Cerebellar nuclear complex (tissue), 1 donor: ENCODE measurements around the gene HRH3.

Source experiments
- DNase-seq, 2 experiments: peaks; one replicate each; lab custom pipeline; 2025; lab: John Stamatoyannopoulos, UW

Gene HRH3

GRCh38 chr20:62229667-62230066 lies 9.6 kb upstream of the HRH3 start:
- no peak for DNase-seq

DNA sequence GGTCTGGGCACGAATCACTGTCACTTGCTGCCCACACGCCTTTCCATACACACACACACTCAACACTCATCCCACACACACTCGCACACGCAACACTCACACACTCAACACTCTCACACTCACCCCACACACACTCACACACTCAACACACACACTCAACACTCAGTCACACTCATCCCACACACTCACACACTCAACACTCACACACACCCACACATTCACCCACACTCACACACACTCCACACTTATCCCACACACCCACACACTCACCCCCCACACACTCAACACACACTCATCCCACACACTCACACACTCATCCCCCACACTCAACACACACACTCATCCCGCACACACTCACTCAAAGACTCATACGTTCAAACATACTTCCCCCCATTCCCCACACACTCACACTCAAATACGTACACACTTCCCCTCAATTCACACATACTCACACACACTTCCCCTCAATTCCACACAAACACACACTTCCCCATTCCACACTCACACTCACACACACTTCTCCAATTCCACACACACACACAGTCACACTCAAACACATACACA lies 9.0 kb upstream of the HRH3 start:
- no peak for DNase-seq

- DNase-seq, result no peak
Observed at GRCh38 chr20:62227977-62228958, 8.2 kb upstream of the HRH3 start.

DNA sequence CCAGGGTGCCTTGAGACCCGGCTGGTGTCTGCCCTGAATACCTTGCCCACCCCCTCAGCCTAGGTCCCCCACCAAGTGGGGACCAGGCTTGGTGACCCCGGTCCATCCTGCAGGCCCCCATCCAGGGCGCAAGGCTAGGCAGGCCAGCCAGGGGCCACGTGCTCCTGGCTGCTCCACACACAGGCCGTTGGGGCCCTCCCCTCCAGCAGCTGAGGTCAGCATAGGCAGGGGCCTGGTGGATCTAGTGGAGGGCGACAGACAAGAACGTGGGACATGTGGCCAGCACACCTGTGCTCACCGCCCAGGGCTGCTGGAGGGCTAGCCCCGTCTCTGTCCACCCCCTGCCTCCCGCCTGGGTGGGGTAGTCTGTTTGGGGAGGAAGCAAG lies 7.5 kb upstream of the HRH3 start:
- no peak for DNase-seq

- DNase-seq, result no peak
Observed at GRCh38 chr20:62226707-62227590, 6.9 kb upstream of the HRH3 start.

DNA sequence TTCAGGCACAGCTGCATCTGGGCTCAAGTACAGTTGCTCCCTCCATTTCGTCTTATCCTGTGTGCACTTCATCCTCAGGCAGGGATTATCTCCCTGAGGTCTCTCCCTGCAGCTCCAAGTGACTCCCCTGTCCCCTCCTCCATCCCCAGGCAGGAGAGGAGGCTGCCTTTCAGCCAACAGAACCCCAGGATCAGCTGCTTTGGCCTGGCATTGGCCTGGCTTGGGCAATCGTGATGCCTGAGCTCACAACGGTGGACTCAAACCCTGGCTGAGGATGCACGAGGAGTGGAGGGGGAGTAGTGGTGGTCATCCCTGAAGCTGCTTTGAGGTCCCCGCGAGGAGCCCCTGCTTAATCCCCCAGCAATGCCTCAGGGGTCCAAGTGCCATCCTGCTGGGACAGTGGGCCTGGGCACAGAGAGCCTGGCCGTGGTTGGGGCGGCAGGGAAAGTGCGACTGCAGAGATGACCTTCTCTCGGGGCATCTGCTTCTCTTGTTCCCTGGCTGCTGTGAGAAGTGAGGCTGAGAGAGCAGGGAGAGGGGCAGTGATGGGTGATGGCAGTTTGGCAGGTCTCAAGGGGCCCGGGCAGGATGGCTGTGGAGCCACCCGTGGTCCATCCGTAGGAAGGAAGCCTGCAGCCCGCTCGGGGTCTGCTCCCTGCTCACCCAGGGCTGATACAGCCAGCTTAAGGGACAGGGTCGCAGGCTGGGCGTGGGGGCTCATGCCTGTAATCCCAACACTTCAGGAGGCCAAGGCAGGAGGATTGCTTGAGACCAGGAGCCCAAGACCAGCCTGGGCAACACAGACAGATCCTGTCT lies 6.0 kb upstream of the HRH3 start:
- DNase-seq, result no peak

DNA sequence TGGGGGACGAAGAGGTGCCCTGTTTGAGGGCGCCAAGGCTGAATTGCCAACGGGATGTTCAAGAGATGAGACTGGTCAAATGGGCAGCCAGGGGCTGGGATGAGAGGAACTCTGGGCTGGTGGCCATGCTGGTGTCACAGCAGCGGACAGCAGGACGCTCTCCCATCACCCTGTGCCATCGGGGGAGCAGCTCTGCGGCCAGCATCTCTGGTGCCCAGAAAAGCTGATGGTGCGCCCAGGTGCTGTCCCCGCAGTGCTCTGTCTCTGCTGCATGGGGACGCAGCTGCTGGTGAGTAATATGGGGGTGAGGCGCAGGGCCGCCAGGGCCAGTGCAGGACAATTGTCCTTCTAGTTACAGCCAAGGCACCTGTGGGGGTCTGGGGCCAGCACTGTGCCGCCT lies 4.9 kb upstream of the HRH3 start:
- DNase-seq, result no peak

DNA sequence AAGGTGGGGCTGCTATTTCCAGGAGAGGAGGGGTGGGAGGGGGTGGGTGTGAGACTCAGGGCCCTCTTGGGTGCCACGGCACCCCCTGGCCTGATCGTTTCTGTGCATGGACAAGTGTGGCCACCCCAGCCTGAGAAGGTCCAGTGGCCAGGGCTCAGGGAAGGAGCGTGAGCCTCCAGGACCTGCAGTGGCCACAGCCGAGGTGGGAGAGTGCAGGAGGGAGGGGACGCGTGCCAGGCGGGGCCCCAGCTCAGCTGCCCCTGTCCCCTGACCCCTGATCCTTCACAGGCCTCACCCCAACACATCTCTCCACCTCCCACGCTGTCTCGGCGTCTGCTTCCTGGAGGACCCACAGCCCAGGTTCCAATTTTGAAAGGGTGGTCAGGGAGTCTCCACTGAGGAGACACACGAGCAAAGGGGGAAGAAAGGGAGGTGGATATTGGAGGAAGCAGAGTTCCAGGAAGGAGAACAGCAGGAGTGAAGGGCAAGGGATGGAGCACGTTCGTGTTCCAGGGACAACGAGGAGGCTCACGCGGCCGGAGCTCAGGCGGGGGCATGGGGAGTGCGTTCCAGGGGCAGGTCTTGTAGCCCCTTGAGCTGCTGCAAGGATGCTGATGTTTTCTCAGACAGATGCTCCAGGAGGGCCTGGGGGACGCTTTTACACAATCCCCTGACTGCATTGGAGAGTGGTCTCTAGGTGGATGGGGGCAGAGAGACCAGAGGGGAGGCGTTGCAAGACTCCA lies 4.2 kb upstream of the HRH3 start:
- no peak for DNase-seq

- no peak for DNase-seq
Observed at GRCh38 chr20:62223571-62223970, 3.5 kb upstream of the HRH3 start.

DNA sequence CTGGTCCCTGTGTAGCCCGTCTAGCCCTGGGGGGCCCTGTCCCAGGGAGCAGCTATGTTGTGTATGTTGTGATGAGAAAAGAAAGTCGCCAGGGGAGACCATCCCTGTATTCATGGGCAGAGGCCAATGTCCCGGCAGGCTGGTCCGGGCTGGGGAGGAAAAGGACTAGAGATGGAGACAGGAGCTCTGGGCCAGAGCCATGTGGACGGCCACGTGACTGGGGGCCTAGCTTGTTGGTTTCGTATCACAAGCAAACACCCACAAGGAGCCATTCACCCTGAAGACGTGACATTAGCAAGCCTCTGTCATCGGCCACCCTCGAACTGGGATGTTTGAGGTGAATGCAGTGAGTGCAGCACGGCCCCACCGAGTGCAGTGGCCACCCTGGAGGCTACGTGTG lies 2.9 kb upstream of the HRH3 start:
- no peak for DNase-seq

- no peak for DNase-seq
Observed at GRCh38 chr20:62222266-62222850, 2.3 kb upstream of the HRH3 start.

DNA sequence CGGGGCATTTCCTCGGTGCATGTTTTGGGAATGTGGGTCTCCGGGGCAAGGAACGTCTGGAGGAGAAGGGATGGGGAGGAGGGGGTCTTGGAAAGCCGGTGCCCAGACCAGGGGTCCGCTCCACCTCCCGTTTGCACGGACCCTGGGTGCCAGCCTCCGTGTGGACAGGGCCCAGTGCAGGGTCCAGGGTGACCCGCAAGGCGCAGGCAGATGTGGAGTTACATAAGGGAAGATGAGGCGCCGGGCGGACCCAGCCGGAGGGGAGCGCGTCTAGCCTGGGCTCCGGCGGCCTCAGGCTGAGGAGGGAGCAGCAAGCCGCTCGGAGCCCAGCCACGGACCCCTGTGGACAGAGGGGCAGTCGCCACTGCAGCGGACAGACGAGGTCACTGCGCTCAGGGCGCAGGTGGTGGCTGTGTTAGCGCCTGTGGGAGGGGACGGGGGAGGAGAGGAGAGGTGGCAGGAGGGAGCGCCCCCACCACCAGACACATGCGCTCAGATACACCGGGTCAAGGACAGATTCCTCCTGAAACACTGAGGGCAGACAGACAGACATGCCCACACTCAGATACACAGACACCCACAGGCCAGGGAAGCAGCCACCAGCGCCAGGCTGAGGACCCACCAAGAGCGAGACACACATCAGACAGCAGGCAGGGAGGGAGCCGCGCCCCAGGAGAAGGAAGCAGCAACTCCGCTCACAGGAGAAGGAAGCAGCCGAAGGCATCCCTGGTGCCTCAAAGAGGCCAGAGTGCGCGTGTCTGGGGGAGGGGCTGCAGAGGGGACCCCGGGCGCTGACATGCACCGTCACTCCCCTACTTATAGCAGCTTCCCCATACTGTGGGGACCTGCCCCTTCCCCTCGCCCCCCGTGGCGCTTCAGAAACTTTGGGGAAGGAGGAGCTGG lies 839 bp upstream of the HRH3 start:
- DNase-seq, result no peak

DNA sequence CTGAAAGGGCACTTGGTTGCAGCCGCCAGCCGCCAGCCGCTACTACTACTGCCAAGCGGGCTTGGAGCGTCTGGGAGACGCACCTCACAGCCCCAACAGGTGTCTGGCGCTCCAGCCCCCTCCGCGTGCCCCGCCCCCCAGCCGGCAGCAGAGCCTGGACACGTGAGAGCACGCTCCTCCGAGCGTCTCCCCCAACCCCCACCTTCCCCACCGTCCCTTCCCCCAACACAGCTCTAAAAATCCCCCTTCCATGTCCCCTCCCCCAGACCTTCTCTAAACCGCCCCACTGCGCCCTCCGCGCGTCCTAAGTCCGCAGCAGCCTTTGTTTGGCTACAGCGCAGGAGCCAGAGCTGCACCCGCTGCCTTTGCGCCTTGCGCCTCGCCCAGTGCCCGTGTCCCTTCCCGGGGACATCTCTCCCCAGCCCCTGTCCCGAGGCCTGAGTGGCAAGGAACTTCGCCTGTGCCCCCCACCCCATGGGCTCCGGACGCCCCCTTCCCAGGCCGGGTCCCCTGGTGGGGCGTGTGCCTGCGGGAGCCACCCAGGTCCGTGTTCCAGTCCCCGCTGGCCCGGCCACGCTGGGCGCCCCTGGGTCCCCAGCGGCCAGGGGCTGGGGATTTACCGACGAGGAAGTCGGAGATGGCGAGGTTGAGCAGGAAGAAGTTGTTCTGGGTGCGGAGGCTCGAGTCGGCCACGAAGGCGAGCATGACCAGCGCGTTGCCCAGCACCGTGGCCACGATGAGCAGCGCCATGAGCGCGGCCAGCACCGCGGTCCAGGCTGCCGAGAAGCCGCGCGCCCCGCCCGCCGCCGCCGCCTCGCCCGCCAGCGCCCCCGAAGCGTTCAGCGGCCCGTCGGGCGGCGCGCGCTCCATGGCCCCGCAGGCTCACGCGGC lies 732 bp downstream of the HRH3 start:
- no peak for DNase-seq

DNA sequence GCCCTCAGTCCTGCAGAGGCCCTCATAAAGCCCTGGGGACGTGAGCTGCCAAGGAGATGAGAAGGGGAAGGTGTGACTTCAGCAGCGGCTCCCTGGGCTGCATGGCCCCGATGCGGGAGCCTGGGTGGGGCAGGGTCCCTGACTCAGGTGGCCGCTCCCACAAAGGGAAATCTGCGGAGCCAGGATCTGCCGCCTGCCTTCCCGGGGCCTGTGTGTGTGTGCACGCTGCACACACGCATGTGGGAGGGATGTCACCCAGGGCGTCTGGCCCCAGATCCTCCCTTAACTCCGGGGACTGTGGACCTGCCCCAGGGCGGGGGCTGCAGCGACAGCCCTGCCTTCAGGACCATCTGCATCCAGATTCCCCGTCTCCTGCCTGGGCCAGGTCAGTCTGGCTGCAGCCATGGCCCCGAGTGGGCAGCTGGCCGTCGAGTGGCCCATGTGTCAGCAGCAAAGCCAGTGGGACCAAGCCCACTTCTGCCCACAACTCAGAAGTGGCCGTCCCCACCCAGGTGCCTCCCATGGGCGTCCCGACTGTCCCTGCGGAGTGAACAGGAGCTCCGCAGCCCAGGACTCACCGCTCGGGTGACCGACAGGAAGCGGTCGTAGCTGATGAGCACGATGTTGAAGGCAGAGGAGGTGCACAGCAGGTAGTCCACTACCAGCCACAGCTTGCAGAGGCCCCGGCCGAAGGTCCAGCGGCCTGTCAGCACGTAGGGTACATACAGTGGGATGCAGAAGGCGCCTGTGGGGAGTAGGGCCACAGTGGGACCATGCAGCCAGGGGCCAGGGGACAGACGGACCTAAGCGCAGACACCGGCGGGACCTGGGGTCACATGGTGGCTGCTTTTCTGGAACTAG lies 1.9 kb downstream of the HRH3 start:
- no peak for DNase-seq

GRCh38 chr20:62216636-62217566 lies 3.2 kb downstream of the HRH3 start:
- no peak for DNase-seq

DNA sequence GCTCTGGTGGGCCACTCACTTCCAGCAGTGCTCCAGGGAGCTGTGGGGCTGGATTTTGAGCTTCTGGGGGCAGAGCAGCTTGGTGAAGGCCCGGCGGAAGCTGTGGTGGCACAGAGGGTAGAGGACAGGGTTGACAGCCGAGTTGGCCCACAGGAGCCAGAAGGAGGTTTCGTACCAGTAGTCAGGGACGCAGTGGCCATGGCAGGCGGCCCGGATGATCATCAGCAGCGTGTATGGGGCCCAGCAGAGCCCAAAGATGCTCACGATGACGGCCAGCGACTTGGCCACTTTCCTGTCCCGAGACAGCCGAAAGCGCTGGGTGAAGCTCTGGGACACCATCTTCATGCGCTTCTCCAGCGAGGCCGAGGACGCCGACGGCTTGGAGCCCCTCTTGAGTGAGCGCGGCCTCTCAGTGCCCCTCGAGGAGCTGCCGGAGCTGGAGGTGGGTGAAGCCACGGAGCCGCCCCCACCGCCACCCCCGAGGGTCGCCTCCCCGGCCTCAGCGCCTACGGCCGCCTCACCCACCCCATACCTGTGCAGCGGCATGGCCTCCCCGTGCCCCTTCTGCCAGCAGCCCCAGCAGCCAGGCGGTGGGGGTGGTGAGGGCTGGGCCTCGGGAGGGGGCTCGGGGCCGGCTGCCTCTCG lies 4.0 kb downstream of the HRH3 start:
- no peak for DNase-seq
